Neural crest cell (in vitro differentiated cells): Measurements from ENCODE around the gene DTX3. TPM values are rescaled to one million over a fixed set of nuclear protein-coding genes. Genes with fewer than 3 reads are reported as not detected.
"Not testable (repeated sequence)": the region's sequence is repeated elsewhere in the genome, so short reads cannot be mapped to it uniquely, and the experiment has no call there.

Experiments
- DNase-seq: peaks from one replicate; pipeline ENCODE4 v3.0.0; 2021; ENCODE audit warnings: low read depth, mixed read lengths, low spot score
- H3K27ac Mint-ChIP-seq: one replicate; pipeline ENCODE4 v1.8.0; 2021; ENCODE audit warnings: mild to moderate bottlenecking, mixed read lengths; ENCODE audit not compliant: unreplicated experiment
- H3K27me3 Mint-ChIP-seq: 2 replicates; pipeline ENCODE4 v1.8.0; 2021; ENCODE audit warnings: low read depth, mild to moderate bottlenecking, mixed read lengths
- H3K36me3 Mint-ChIP-seq: 2 replicates; pipeline ENCODE4 v1.8.0; 2021; ENCODE audit warnings: low read depth, mild to moderate bottlenecking, mixed read lengths
- H3K4me1 Mint-ChIP-seq: 2 replicates; pipeline ENCODE4 v1.8.0; 2021; ENCODE audit warnings: mixed read lengths
- H3K4me3 Mint-ChIP-seq: one replicate; pipeline ENCODE4 v1.8.0; 2021; ENCODE audit warnings: mild to moderate bottlenecking, mixed read lengths
- H3K9me3 Mint-ChIP-seq: 2 replicates; pipeline ENCODE4 v1.8.0; 2021; ENCODE audit warnings: mixed read lengths
- CTCF ChIP-seq: fragments of 200-600 bp; sonication (generic); conservative IDR thresholded peaks from 2 replicates; pipeline ENCODE4 v1.5.0; 2021; ENCODE audit warnings: antibody characterized with exemption, mild to moderate bottlenecking
- total RNA-seq: library from RNA; stranded (reverse); gene quantifications from 2 replicates; pipeline ENCODE4 v1.2.1, GENCODE V29; 2021

DTX3 gene
- total RNA-seq, 1 donor from 2014 or later = 74.7 TPM

GRCh38 chr12:57655541-57656240, 51.1 kb downstream of the DTX3 start:
- TF ChIP-seq CTCF = no peak
- Mint-ChIP-seq H3K27ac (no peak overlapping the region), H3K9me3 (peaks cover 9% of the 10 kb centered on the region), H3K4me3 (no peak overlapping the region), H3K36me3 (peaks cover 4% of the 10 kb centered on the region), H3K4me1 (no peaks in the 10 kb centered on the region), H3K27me3 (peaks cover 26% of the 10 kb centered on the region)
- no peak for DNase-seq

GRCh38 chr12:57656408-57656807, 51.8 kb downstream of the DTX3 start:
- not testable (repeated sequence) for H3K27ac Mint-ChIP-seq, H3K9me3 Mint-ChIP-seq, H3K36me3 Mint-ChIP-seq, H3K4me1 Mint-ChIP-seq, DNase-seq, H3K4me3 Mint-ChIP-seq
- H3K27me3 Mint-ChIP-seq = peaks cover 26% of the 10 kb centered on the region

GRCh38 chr12:57657744-57658143, 53.1 kb downstream of the DTX3 start:
- DNase-seq = no peak

GRCh38 chr12:57658890-57659289, 54.3 kb downstream of the DTX3 start:
- no peak overlapping the region for H3K27ac Mint-ChIP-seq
- peaks cover 14% of the 10 kb centered on the region for H3K9me3 Mint-ChIP-seq
- no peak overlapping the region for H3K4me3 Mint-ChIP-seq
- H3K27me3 Mint-ChIP-seq = peaks cover 26% of the 10 kb centered on the region
- no peak for DNase-seq
- TF ChIP-seq CTCF = no peak
- H3K4me1 Mint-ChIP-seq = no peaks in the 10 kb centered on the region
- H3K36me3 Mint-ChIP-seq = peaks cover 4% of the 10 kb centered on the region

More at GRCh38 chr12:57657744-57658143, 53.1 kb downstream of the DTX3 start:
- no peaks in the 10 kb centered on the region for H3K4me1 Mint-ChIP-seq
- no peak overlapping the region for H3K27ac Mint-ChIP-seq
- H3K4me3 Mint-ChIP-seq = no peak overlapping the region
- H3K27me3 Mint-ChIP-seq = peaks cover 26% of the 10 kb centered on the region
- no peak for TF ChIP-seq CTCF
- peaks cover 11% of the 10 kb centered on the region for H3K9me3 Mint-ChIP-seq
- peaks cover 4% of the 10 kb centered on the region for H3K36me3 Mint-ChIP-seq

Other genes with a start within 250 kb of the DTX3 start
- gene R3HDM2, start 173.8 kb upstream of the DTX3 start, total RNA-seq = 57.3 and 57.5 TPM in 2 replicates
- 0.14 TPM in 1 of 2 replicates, not detected in the other for gene INHBC, start 170.0 kb upstream of the DTX3 start, total RNA-seq
- gene INHBE, start 149.5 kb upstream of the DTX3 start, total RNA-seq = 0.36 and 0.61 TPM in 2 replicates
- 0.58 and 1.3 TPM in 2 replicates for gene GLI1, start 145.0 kb upstream of the DTX3 start, total RNA-seq
- gene ARHGAP9, start 125.0 kb upstream of the DTX3 start, total RNA-seq = 0.56 and 1.0 TPM in 2 replicates
- 257 and 267 TPM in 2 replicates for gene MARS1, start 116.8 kb upstream of the DTX3 start, total RNA-seq
- gene DDIT3, start 84.3 kb upstream of the DTX3 start, total RNA-seq = 14.1 and 15.0 TPM in 2 replicates
- gene MBD6, start 82.0 kb upstream of the DTX3 start, total RNA-seq = 90.4 and 91.3 TPM in 2 replicates
- 133 and 138 TPM in 2 replicates for gene DCTN2, start 57.6 kb upstream of the DTX3 start, total RNA-seq
- 16.9 and 20.8 TPM in 2 replicates for gene KIF5A, start 54.8 kb upstream of the DTX3 start, total RNA-seq
- gene PIP4K2C, start 13.6 kb upstream of the DTX3 start, total RNA-seq = 15.9 and 17.3 TPM in 2 replicates
- gene ARHGEF25, start 6.6 kb downstream of the DTX3 start, total RNA-seq = 41.2 and 43.8 TPM in 2 replicates
- 18.6 and 19.5 TPM in 2 replicates for gene B4GALNT1, start 28.4 kb downstream of the DTX3 start, total RNA-seq
- 123 and 135 TPM in 2 replicates for gene OS9, start 89.3 kb downstream of the DTX3 start, total RNA-seq
- gene AGAP2, start 133.9 kb downstream of the DTX3 start, total RNA-seq = 3.9 and 4.1 TPM in 2 replicates
- 23.5 and 26.9 TPM in 2 replicates for gene TSPAN31, start 140.2 kb downstream of the DTX3 start, total RNA-seq
- gene CDK4, start 147.5 kb downstream of the DTX3 start, total RNA-seq = 332 and 333 TPM in 2 replicates
- 16.7 and 18.8 TPM in 2 replicates for gene MARCHF9, start 150.3 kb downstream of the DTX3 start, total RNA-seq
- gene CYP27B1, start 162.3 kb downstream of the DTX3 start, total RNA-seq = 3.2 and 4.2 TPM in 2 replicates
- gene METTL1, start 167.3 kb downstream of the DTX3 start, total RNA-seq = 37.8 and 40.5 TPM in 2 replicates
- gene EEF1AKMT3, start 167.8 kb downstream of the DTX3 start, total RNA-seq = 4.5 and 5.6 TPM in 2 replicates
- 31.7 and 32.3 TPM in 2 replicates for gene TSFM, start 178.0 kb downstream of the DTX3 start, total RNA-seq
- gene AVIL, start 213.9 kb downstream of the DTX3 start, total RNA-seq = 1.6 and 1.7 TPM in 2 replicates
- gene CTDSP2, start 241.9 kb downstream of the DTX3 start, total RNA-seq = 83.2 and 83.4 TPM in 2 replicates